Measurements from ENCODE around the gene SNX4. TPM values are rescaled to one million over a fixed set of nuclear protein-coding genes. Genes with fewer than 3 reads are reported as not detected.

SNX4 gene
- total RNA-seq, 1 donor from 2014 or later: 51.0 TPM

GRCh38 chr3:125403789-125404188 is 116.2 kb downstream of the SNX4 start:
- DNase-seq (ENCODE audit: low read depth): peak; percentile 60

- DNase-seq (ENCODE audit: low read depth): no peak
Measured at GRCh38 chr3:125402639-125403038, 117.4 kb downstream of the SNX4 start.

- peak; percentile 24 for DNase-seq (ENCODE audit: low read depth)
Measured at GRCh38 chr3:125401402-125401801, 118.6 kb downstream of the SNX4 start.

DNA sequence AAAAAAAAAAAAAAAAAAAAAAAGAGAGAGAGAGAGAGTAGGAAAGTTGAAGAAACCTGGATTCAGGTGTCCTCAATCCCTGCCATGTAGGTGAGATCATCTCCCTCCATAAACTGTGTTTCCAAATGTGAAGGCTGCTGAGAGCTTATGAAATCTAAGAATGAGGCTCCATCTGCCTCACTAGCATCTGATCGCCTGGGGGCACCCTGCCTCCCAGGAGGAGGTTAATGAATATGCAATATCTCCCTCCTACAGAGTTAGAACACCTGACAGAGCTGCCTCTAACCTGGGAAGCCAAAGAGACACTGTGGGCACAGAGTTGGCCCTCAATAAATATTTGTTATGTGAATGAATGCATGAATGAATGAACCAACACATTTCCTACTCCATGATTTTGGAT is 121.0 kb downstream of the SNX4 start:
- DNase-seq (ENCODE audit: low read depth): no peak

Other genes with a start within 250 kb of the SNX4 start
- 33.4 and 43.3 TPM in 2 replicates for gene ZNF148, start 144.9 kb downstream of the SNX4 start, total RNA-seq
- gene OSBPL11, start 75.3 kb upstream of the SNX4 start, total RNA-seq: 9.9 and 10.0 TPM in 2 replicates

All from myocyte (in vitro differentiated cells).